ENCODE data around the gene KRT10. TPM values are rescaled to one million over a fixed set of nuclear protein-coding genes. Genes with fewer than 3 reads are reported as not detected.

Gene KRT10
- total RNA-seq, 1 donor from 2014 or later = 27.1 TPM

DNA sequence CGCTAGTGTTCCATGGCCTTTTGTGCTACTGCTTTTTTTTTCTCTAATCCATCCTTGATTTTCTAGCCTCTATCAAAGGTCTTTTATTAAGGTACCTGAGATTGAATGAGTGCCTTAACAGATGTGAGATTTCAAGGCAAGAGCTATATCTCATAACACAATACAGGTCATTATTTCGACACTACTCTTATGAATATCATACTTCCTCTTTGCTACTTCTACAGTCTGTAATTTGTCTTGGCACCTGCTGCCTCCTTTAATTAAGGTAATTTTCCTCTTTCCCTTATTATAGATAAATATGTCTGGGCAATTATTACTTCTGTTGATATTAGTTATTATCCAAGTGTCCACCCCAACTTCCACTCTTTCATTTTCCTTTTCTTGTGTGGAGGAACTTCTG lies 27.9 kb downstream of the KRT10 start:
- DNase-seq = no peak
- Mint-ChIP-seq H3K27me3 (ENCODE audit: unreplicated experiment) (no peaks in the 10 kb centered on the region), H3K36me3 (ENCODE audit: unreplicated experiment) (no peaks in the 10 kb centered on the region), H3K9me3 (ENCODE audit: unreplicated experiment) (no peaks in the 10 kb centered on the region), H3K27ac (ENCODE audit: unreplicated experiment) (no peak overlapping the region), H3K4me1 (ENCODE audit: low read depth, unreplicated experiment) (peaks cover 7% of the 10 kb centered on the region), H3K4me3 (ENCODE audit: unreplicated experiment) (no peak overlapping the region)
- TF ChIP-seq, protein P1, sequence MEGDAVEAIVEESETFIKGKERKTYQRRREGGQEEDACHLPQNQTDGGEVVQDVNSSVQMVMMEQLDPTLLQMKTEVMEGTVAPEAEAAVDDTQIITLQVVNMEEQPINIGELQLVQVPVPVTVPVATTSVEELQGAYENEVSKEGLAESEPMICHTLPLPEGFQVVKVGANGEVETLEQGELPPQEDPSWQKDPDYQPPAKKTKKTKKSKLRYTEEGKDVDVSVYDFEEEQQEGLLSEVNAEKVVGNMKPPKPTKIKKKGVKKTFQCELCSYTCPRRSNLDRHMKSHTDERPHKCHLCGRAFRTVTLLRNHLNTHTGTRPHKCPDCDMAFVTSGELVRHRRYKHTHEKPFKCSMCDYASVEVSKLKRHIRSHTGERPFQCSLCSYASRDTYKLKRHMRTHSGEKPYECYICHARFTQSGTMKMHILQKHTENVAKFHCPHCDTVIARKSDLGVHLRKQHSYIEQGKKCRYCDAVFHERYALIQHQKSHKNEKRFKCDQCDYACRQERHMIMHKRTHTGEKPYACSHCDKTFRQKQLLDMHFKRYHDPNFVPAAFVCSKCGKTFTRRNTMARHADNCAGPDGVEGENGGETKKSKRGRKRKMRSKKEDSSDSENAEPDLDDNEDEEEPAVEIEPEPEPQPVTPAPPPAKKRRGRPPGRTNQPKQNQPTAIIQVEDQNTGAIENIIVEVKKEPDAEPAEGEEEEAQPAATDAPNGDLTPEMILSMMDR (IDR thresholded peaks at IDR 0.05; ENCODE audit: partially characterized antibody, unreplicated experiment) = no peak

DNA sequence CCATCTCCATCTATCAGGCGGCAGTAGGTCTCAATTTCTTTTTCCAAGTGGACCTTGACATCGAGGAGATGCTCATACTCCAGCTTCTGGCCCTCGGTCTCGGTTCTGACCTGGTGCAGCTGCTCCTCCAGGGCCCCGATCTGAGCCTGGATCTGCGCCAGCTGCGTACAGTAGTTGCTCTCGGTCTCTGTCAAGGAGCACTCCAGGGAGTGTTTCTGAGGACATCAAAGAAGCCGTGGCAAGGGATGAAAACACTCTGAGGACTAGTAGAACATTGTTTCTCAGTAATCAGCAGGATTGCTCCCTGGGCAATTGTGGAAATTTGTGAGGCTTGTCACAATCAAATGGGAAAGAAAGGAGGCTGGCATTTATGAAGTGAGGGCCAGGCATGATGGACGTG lies 28.6 kb downstream of the KRT10 start:
- no peaks in the 10 kb centered on the region for H3K36me3 Mint-ChIP-seq (ENCODE audit: unreplicated experiment)
- H3K27me3 Mint-ChIP-seq (ENCODE audit: unreplicated experiment) = no peaks in the 10 kb centered on the region
- H3K9me3 Mint-ChIP-seq (ENCODE audit: unreplicated experiment) = no peaks in the 10 kb centered on the region
- peaks cover 7% of the 10 kb centered on the region for H3K4me1 Mint-ChIP-seq (ENCODE audit: low read depth, unreplicated experiment)
- no peak for DNase-seq
- TF ChIP-seq, protein P1 (IDR thresholded peaks at IDR 0.05; ENCODE audit: partially characterized antibody, unreplicated experiment) = no peak
- H3K27ac Mint-ChIP-seq (ENCODE audit: unreplicated experiment) = no peak overlapping the region
- no peak overlapping the region for H3K4me3 Mint-ChIP-seq (ENCODE audit: unreplicated experiment)

GRCh38 chr17:40791787-40792436 lies 30.5 kb downstream of the KRT10 start:
- Mint-ChIP-seq H3K27me3 (ENCODE audit: unreplicated experiment) (peaks cover 2% of the 10 kb centered on the region), H3K27ac (ENCODE audit: unreplicated experiment) (no peak overlapping the region), H3K4me3 (ENCODE audit: unreplicated experiment) (no peak overlapping the region), H3K9me3 (ENCODE audit: unreplicated experiment) (no peaks in the 10 kb centered on the region), H3K4me1 (ENCODE audit: low read depth, unreplicated experiment) (peaks cover 7% of the 10 kb centered on the region), H3K36me3 (ENCODE audit: unreplicated experiment) (no peaks in the 10 kb centered on the region)
- TF ChIP-seq, protein P1 (IDR thresholded peaks at IDR 0.05; ENCODE audit: partially characterized antibody, unreplicated experiment) = peak; percentile 35
- no peak for DNase-seq

GRCh38 chr17:40791111-40791510 lies 31.3 kb downstream of the KRT10 start:
- TF ChIP-seq, protein P1 (IDR thresholded peaks at IDR 0.05; ENCODE audit: partially characterized antibody, unreplicated experiment) = no peak
- Mint-ChIP-seq H3K27ac (ENCODE audit: unreplicated experiment) (no peak overlapping the region), H3K4me3 (ENCODE audit: unreplicated experiment) (no peak overlapping the region), H3K36me3 (ENCODE audit: unreplicated experiment) (no peaks in the 10 kb centered on the region), H3K4me1 (ENCODE audit: low read depth, unreplicated experiment) (peaks cover 5% of the 10 kb centered on the region), H3K27me3 (ENCODE audit: unreplicated experiment) (peaks cover 2% of the 10 kb centered on the region), H3K9me3 (ENCODE audit: unreplicated experiment) (no peaks in the 10 kb centered on the region)
- DNase-seq = no peak

- no peak for DNase-seq
- Mint-ChIP-seq H3K4me3 (ENCODE audit: unreplicated experiment) (no peak within 1 kb of the TSS), H3K36me3 (ENCODE audit: unreplicated experiment) (no peaks in the 10 kb centered on the region), H3K27ac (ENCODE audit: unreplicated experiment) (no peak within 1 kb of the TSS), H3K9me3 (ENCODE audit: unreplicated experiment) (no peaks in the 10 kb centered on the region), H3K4me1 (ENCODE audit: low read depth, unreplicated experiment) (no peaks in the 10 kb centered on the region), H3K27me3 (ENCODE audit: unreplicated experiment) (peaks cover 2% of the 10 kb centered on the region)
- TF ChIP-seq, protein P1 (IDR thresholded peaks at IDR 0.05; ENCODE audit: partially characterized antibody, unreplicated experiment) = no peak
These were observed 40.0 kb downstream of the KRT10 start, which contains the start of gene KRT27 for GRCh38 chr17:40782450-40782849. TSS of gene KRT27 (minus strand) at chr17:40782550. CDS start at chr17:40782493, 57 bp downstream.
